Neuronal stem cell (in vitro differentiated cells): ENCODE measurements around the gene ZNF354C.

Experiments
- DNase-seq: peaks from one replicate; pipeline ENCODE4 v3.0.0-alpha.2; 2013; ENCODE audit warnings: low spot score
- H2AFZ ChIP-seq: one replicate; pipeline ENCODE4 v1.6.1; 2013; ENCODE audit warnings: mild to moderate bottlenecking, low read length, inconsistent platforms
- H2AK5ac ChIP-seq: 2 replicates; pipeline ENCODE4 v1.6.1; 2013; ENCODE audit warnings: low read depth, mild to moderate bottlenecking, inconsistent platforms, low read length, moderate library complexity, mixed read lengths
- H2BK120ac ChIP-seq: 2 replicates; pipeline ENCODE4 v1.6.1; 2013; ENCODE audit warnings: low read depth, mild to moderate bottlenecking, inconsistent platforms, low read length, moderate library complexity, mixed read lengths
- H2BK12ac ChIP-seq: one replicate; pipeline ENCODE4 v1.6.1; 2013; ENCODE audit warnings: low read length, inconsistent platforms
- H2BK15ac ChIP-seq: 2 replicates; pipeline ENCODE4 v1.6.1; 2013; ENCODE audit warnings: mild to moderate bottlenecking, low read length, inconsistent platforms, mixed read lengths
- H2BK5ac ChIP-seq: one replicate; pipeline ENCODE4 v1.6.1; 2013; ENCODE audit warnings: inconsistent platforms, mild to moderate bottlenecking, low read length, moderate library complexity
- H3K14ac ChIP-seq: one replicate; pipeline ENCODE4 v1.6.1; 2013; ENCODE audit warnings: low read length, inconsistent platforms
- H3K18ac ChIP-seq: 2 replicates; pipeline ENCODE4 v1.6.1; 2013; ENCODE audit warnings: low read length, inconsistent platforms
- H3K23ac ChIP-seq: 2 replicates; pipeline ENCODE4 v1.6.1; 2013; ENCODE audit warnings: low read depth, mild to moderate bottlenecking, mixed read lengths, low read length, inconsistent platforms; ENCODE audit not compliant: poor library complexity
- H3K27ac ChIP-seq: replicated peaks from 3 replicates; pipeline ENCODE4 v1.5.1; 2013; ENCODE audit warnings: low read length, inconsistent platforms
- H3K27me3 ChIP-seq, 3 experiments: 2 replicates each; pipeline ENCODE4 v1.6.1; 2013; ENCODE audit warnings: low read length in 3 of 3, mild to moderate bottlenecking in 2 of 3, inconsistent platforms in 1 of 3, low read depth in 1 of 3, mixed read lengths in 1 of 3, moderate library complexity in 1 of 3; ENCODE audit not compliant: control insufficient read depth in 3 of 3, insufficient read depth in 3 of 3
- H3K36me3 ChIP-seq, 2 donors: replicated peaks in 1 of 2; 2 replicates each; pipeline ENCODE4 v1.6.1; 2013; ENCODE audit warnings: low read length in 2 of 2; ENCODE audit not compliant: control insufficient read depth in 2 of 2, insufficient read depth in 2 of 2
- H3K4ac ChIP-seq: 2 replicates; pipeline ENCODE4 v1.6.1; 2013; ENCODE audit warnings: inconsistent platforms, mild to moderate bottlenecking, low read length, moderate library complexity
- H3K4me1 ChIP-seq, 2 donors: 1 replicate in 1 of 2; 2 replicates in 1 of 2; pipeline ENCODE4 v1.6.1; 2013; ENCODE audit warnings: low read length in 2 of 2, low read depth in 1 of 2; ENCODE audit not compliant: control insufficient read depth in 2 of 2, insufficient read depth in 1 of 2
- H3K4me2 ChIP-seq: one replicate; pipeline ENCODE4 v1.6.1; 2013; ENCODE audit warnings: mild to moderate bottlenecking, low read length, inconsistent platforms; ENCODE audit not compliant: insufficient read depth, poor library complexity, severe bottlenecking
- H3K4me3 ChIP-seq, 2 donors: 2 replicates each; pipeline ENCODE4 v1.5.1; 2013; ENCODE audit warnings: low read length in 2 of 2, mild to moderate bottlenecking in 2 of 2, inconsistent platforms in 1 of 2, moderate library complexity in 1 of 2
- H3K79me1 ChIP-seq: one replicate; pipeline ENCODE4 v1.6.1; 2013; ENCODE audit warnings: low read depth, mild to moderate bottlenecking, inconsistent platforms, low read length, moderate library complexity
- H3K9ac ChIP-seq: one replicate; pipeline ENCODE4 v1.6.1; 2013; ENCODE audit warnings: mild to moderate bottlenecking, low read depth, low read length, inconsistent platforms; ENCODE audit not compliant: poor library complexity
- H3K9me3 ChIP-seq, 2 donors: replicated peaks in 1 of 2; 2 replicates each; pipeline versions ENCODE3 to v1.6.1; 2013; ENCODE audit warnings: low read length in 2 of 2, mild to moderate bottlenecking in 2 of 2, inconsistent platforms in 1 of 2, low read depth in 1 of 2, mixed read lengths in 1 of 2, moderate library complexity in 1 of 2; ENCODE audit not compliant: control insufficient read depth in 2 of 2, insufficient read depth in 1 of 2
- H4K8ac ChIP-seq: one replicate; pipeline ENCODE4 v1.6.1; 2013; ENCODE audit warnings: low read depth, mild to moderate bottlenecking, inconsistent platforms, low read length, moderate library complexity
- H4K91ac ChIP-seq: one replicate; pipeline ENCODE4 v1.6.1; 2013; ENCODE audit warnings: low read length, low read depth, mild to moderate bottlenecking, inconsistent platforms; ENCODE audit not compliant: poor library complexity
- WGBS, 2 donors: extraction: QIAGEN DNeasy Blood & Tissue Kit; methylation state at CpG; one replicate each; pipeline ENCODE4 v1.1.7; 2013; ENCODE audit warnings: missing lambda C conversion rate in 2 of 2, mixed read lengths in 1 of 2; ENCODE audit not compliant: insufficient read length in 2 of 2, insufficient replicate concordance in 1 of 2; ENCODE audit errors: extremely low coverage in 2 of 2; 5-methylcytosine and 5-hydroxymethylcytosine counted together

The ZNF354C gene

DNA sequence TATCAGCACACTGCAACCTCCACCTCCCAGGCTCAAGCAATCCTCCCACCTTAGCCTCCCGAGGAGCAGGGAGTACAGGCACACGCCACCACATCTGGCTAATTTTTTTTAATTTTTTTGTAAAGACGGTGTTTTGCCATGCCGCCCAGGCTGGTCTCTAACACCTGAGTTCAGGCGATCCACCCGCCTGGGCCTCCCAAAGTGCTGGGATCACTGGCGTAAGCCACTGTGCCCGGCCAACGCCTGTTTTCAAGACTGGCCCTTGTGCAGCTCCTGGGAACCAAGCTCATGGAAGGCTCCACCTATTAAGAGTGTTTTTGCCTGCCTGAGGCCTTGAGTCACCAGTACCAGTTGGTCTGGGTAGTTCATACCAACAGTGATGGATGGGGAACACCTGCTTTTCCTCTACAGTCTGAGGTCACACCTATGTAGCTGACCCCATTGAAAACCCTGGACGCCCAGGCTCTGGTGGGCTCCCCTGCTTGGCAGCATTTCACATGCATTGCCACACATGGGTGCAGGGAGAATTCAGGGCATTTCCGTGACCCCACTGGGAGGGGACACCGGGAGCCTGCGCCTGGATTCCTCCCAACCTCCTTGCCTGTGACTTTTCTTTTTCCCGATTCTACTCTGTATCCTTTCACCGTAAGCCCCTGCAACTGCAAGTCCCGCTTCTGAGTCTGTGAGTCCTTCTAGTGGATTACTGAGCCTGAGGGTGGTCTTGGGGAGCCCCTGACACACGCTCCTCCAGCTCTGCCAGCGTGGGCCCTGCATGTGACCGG, 63.5 kb downstream of the ZNF354C start:
- Histone ChIP-seq H2BK120ac (no peak overlapping the region), H3K4me1 (no peaks in the 10 kb centered on the region), H4K8ac (no peak overlapping the region), H2BK5ac (no peak overlapping the region), H3K27ac (no peak overlapping the region), H3K36me3 (no peaks in the 10 kb centered on the region), H3K27me3 (no peaks in the 10 kb centered on the region), H3K4me3 (peak overlapping the region in 1 of 2 donors; percentile 25), H3K4ac (no peak overlapping the region), H2BK12ac (no peak overlapping the region), H2AK5ac (no peak overlapping the region), H3K9me3 (peaks cover 3 to 44% of the 10 kb centered on the region in 2 donors), H3K4me2 (no peak overlapping the region), H3K23ac (no peak overlapping the region), H4K91ac (no peak overlapping the region), H3K9ac (no peak overlapping the region), H3K14ac (no peak overlapping the region), H3K18ac (no peak overlapping the region), H2BK15ac (no peak overlapping the region), H3K79me1 (no peaks in the 10 kb centered on the region), H2AFZ (no peak overlapping the region)
- WGBS, 2 donors = no CpG with 5 or more reads among the region's 19 CpGs
- DNase-seq = no peak

DNA sequence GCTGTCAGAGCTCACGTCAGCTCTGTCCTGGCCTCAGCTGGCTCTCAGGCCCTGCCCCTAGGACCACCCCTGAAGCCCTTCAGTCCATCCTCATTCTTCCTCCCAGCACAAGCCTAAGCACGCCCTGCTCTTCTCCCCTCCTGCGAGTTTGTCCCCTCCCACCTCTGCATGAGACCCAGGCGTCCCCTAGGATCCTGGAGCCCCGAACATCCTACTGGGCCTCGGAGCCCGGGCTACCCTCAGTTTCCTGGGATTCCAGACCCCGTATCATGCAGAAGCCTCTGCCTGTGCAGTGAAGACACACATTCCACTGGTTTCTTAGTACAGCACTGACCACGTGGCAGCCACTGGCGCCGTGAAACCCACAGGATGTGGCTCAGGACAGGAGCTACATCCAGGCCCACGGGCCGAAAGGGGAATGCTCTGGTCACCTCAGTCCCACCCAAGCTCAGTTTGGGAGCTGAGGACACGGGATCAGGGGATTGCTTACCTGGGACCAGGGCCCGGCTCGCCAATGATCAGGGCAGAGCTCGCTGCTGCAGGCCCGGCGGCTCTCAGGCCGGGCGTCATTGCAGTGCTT, 64.2 kb downstream of the ZNF354C start:
- WGBS, 2 donors = no CpG with 5 or more reads among the region's 21 CpGs
- no peaks in the 10 kb centered on the region for H3K79me1 ChIP-seq
- H3K4me1 ChIP-seq = no peaks in the 10 kb centered on the region
- H3K36me3 ChIP-seq = no peaks in the 10 kb centered on the region
- no peak overlapping the region for H3K23ac ChIP-seq
- H2AFZ ChIP-seq = no peak overlapping the region
- H2BK120ac ChIP-seq = no peak overlapping the region
- no peak overlapping the region for H2BK5ac ChIP-seq
- no peak overlapping the region for H3K27ac ChIP-seq
- no peak overlapping the region for H4K91ac ChIP-seq
- no peak overlapping the region for H3K9ac ChIP-seq
- H3K4me2 ChIP-seq = no peak overlapping the region
- H2BK15ac ChIP-seq = no peak overlapping the region
- H3K4me3 ChIP-seq = no peak overlapping the region
- H2AK5ac ChIP-seq = no peak overlapping the region
- no peak overlapping the region for H4K8ac ChIP-seq
- peaks cover 3 to 41% of the 10 kb centered on the region in 2 donors for H3K9me3 ChIP-seq
- DNase-seq = no peak
- H3K18ac ChIP-seq = no peak overlapping the region
- H3K27me3 ChIP-seq = no peaks in the 10 kb centered on the region
- no peak overlapping the region for H3K4ac ChIP-seq
- peak overlapping the region; percentile 58 for H2BK12ac ChIP-seq
- no peak overlapping the region for H3K14ac ChIP-seq

DNA sequence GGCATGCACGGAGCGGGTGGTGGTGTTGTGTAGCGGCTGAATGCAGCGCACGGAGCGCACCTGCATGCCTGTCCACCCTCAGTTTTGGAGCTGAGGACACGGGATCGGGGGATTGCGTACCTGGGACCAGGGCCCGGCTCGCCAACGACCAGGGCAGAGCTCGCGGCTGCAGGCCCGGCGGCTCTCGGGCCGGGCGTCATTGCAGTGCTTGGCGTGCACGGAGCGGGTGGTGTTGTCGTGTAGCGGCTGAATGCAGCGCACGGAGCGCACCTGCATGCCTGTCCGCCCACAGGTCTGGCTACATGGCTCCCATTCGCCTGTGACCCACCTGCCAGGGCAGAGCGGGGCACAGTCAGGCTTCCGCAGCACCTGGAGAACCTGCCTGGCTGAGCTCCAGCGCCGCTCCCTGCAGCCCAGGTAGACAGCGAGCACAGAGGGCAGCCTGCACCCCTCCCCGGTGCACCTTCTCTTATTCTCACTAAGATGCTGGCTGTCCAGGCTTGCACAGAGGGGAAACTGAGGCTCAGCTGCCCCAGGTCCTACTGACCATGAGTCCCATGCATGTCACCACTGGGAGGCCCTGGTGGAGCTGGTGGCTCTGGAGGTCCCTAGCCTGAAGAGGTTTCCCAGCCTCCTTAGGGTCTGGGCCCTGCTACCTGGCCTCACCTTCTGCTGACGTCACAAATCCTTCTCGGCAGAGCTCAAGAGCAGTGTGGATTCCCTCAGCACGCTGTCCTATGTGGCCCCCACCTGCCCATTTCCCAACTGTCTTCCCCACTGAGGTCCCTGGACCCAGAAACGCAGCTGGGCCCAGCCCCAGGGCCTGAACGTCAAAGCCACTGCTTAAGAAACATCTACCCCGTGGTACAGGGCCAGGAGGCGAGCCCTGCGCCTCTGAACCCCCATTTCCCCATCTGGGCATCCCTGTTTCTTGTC, 64.9 kb downstream of the ZNF354C start:
- Histone ChIP-seq H3K36me3 (no peaks in the 10 kb centered on the region), H3K18ac (no peak overlapping the region), H2BK120ac (no peak overlapping the region), H2AFZ (no peak overlapping the region), H3K4me1 (no peaks in the 10 kb centered on the region), H3K9ac (no peak overlapping the region), H3K79me1 (no peaks in the 10 kb centered on the region), H2BK12ac (peak overlapping the region; percentile 58), H3K27ac (no peak overlapping the region), H3K4ac (no peak overlapping the region), H2AK5ac (no peak overlapping the region), H3K14ac (peak overlapping the region; percentile 56), H3K27me3 (no peaks in the 10 kb centered on the region), H4K8ac (no peak overlapping the region), H3K9me3 (peaks cover 3 to 38% of the 10 kb centered on the region in 2 donors), H4K91ac (no peak overlapping the region), H2BK15ac (no peak overlapping the region), H3K4me3 (no peak overlapping the region), H2BK5ac (no peak overlapping the region), H3K23ac (peak overlapping the region; percentile 65), H3K4me2 (no peak overlapping the region)
- WGBS, 2 donors = no CpG with 5 or more reads among the region's 43 CpGs
- no peak for DNase-seq
